Mucosa of descending colon (tissue), 3 donors: Measurements from ENCODE around the gene SPOCK1. TPM values are rescaled to one million over a fixed set of nuclear protein-coding genes. Genes with fewer than 3 reads are reported as not detected.

Experiments
- ATAC-seq: fragments of 200-7000 bp; cut with Tn5 transposase; one replicate; pipeline ENCODE4 v1.9.1; 2020; ENCODE audit warnings: mild to moderate bottlenecking, moderate library complexity
- DNase-seq, 3 donors: peaks; one replicate each; pipeline ENCODE4 v3.0.0-alpha.2; 2020
- H3K36me3 ChIP-seq: fragments of 200-600 bp; one replicate; pipeline ENCODE4 v1.8.0; 2021; ENCODE audit warnings: low read depth, mild to moderate bottlenecking
- H3K4me1 ChIP-seq: fragments of 200-600 bp; one replicate; pipeline ENCODE4 v1.8.0; 2021; ENCODE audit warnings: low read depth, mild to moderate bottlenecking
- H3K4me3 ChIP-seq: fragments of 200-600 bp; one replicate; pipeline ENCODE4 v1.8.0; 2021; ENCODE audit warnings: mild to moderate bottlenecking
- H3K9me3 ChIP-seq: fragments of 200-600 bp; one replicate; pipeline ENCODE4 v1.8.0; 2021; ENCODE audit warnings: mild to moderate bottlenecking
- intact Hi-C, 2 donors: fragments of 100-400 bp; cut with DNase I in 1 of 2; cut with micrococcal nuclease in 1 of 2; formaldehyde crosslinking; loops; one replicate each; pipeline versions ENCODE4 v1.11.0 to v1.11.1; 2022; cut with DNase I, micrococcal nuclease
- total RNA-seq, 3 donors: library from RNA; stranded (reverse); fragmentation: NEBNext Ultra II Directional in 2 of 3; extraction: Animal tissue kit (Norgen Biotek cat#: 25700) in 2 of 3; gene quantifications; one replicate each; pipeline versions ENCODE4 v1.2.1 to v1.2.4, GENCODE V29; 2021 to 2023
- TF ChIP-seq, protein P1 (sequence below): fragments of 200-600 bp; IDR thresholded peaks from one replicate; pipeline ENCODE4 v1.8.0; 2022; ENCODE audit warnings: antibody characterized with exemption, mild to moderate bottlenecking
- donor health status: DM: no; HTN: no; CAD: no; lungs with moderate emphysema.
- donor health status: DM: no; HTN: no; CAD: no.
- donor health status: DM: no; HTN: yes; CAD: no.

The SPOCK1 gene
- total RNA-seq, 3 donors from 2014 or later = 1.8 to 55.5 (median 7.9) TPM

DNA sequence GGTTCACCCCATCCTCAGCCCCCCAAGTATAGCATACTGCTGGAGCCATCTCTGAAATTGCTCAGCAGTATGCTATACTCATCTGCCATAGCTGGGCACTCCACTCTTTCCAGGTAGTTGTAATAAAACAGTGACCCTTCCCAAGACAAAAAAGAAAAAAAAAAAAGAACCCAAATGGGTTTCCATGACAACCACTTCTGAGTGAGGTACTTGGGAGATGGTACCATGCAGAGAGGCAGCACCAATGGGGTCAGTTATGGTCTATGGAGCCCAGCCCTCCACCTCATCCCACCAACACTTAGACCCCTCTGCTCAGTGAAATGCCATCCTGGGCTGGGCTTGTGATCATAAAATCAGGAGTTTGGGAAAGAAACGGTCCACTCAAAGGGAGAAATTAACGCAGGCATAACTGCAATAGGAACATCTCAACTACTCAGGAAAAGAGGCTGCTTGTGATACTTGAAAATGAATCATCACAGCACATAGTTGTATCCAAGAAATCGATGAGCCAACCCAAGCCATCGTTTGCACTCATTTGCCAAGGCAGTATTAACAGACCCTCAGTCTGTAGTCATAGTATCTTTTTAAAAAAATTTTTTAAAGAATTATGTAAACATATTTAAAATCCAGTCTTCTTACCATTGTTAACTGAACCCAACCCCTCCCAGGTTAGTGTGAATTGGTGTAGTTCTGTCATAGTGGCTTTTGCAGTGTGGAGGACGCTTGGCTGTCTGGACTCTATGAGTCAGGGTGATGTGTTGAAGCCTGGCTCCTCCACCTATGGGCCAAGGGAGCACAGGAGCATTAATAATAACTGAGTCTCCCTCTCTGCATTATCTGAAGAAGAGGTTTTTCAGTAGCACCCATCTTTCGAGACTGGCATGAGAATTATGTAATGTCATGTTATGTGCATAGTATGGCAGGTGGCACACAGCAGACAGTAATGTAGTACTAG lies 402.7 kb downstream of the SPOCK1 start:
- TF ChIP-seq, protein P1, sequence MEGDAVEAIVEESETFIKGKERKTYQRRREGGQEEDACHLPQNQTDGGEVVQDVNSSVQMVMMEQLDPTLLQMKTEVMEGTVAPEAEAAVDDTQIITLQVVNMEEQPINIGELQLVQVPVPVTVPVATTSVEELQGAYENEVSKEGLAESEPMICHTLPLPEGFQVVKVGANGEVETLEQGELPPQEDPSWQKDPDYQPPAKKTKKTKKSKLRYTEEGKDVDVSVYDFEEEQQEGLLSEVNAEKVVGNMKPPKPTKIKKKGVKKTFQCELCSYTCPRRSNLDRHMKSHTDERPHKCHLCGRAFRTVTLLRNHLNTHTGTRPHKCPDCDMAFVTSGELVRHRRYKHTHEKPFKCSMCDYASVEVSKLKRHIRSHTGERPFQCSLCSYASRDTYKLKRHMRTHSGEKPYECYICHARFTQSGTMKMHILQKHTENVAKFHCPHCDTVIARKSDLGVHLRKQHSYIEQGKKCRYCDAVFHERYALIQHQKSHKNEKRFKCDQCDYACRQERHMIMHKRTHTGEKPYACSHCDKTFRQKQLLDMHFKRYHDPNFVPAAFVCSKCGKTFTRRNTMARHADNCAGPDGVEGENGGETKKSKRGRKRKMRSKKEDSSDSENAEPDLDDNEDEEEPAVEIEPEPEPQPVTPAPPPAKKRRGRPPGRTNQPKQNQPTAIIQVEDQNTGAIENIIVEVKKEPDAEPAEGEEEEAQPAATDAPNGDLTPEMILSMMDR = no peak
- ATAC-seq (no peak), DNase-seq (no peak)
- Histone ChIP-seq H3K36me3 (no peaks in the 10 kb centered on the region), H3K4me3 (no peak overlapping the region), H3K4me1 (no peaks in the 10 kb centered on the region), H3K9me3 (no peaks in the 10 kb centered on the region)
- intact Hi-C loops = no loop called here

GRCh38 chr5:137095597-137095996 lies 403.5 kb downstream of the SPOCK1 start:
- no peaks in the 10 kb centered on the region for H3K36me3 ChIP-seq
- H3K9me3 ChIP-seq = no peaks in the 10 kb centered on the region
- H3K4me3 ChIP-seq = no peak overlapping the region
- no peaks in the 10 kb centered on the region for H3K4me1 ChIP-seq
- intact Hi-C loops = no loop called here
- no peak for DNase-seq
- TF ChIP-seq, protein P1 = no peak
- ATAC-seq = no peak

GRCh38 chr5:137092831-137093230 lies 406.3 kb downstream of the SPOCK1 start:
- DNase-seq (no peak), ATAC-seq (no peak)
- TF ChIP-seq, protein P1 = no peak
- Histone ChIP-seq H3K4me1 (no peaks in the 10 kb centered on the region), H3K4me3 (no peak overlapping the region), H3K36me3 (no peaks in the 10 kb centered on the region), H3K9me3 (no peaks in the 10 kb centered on the region)
- intact Hi-C loops = no loop called here

DNA sequence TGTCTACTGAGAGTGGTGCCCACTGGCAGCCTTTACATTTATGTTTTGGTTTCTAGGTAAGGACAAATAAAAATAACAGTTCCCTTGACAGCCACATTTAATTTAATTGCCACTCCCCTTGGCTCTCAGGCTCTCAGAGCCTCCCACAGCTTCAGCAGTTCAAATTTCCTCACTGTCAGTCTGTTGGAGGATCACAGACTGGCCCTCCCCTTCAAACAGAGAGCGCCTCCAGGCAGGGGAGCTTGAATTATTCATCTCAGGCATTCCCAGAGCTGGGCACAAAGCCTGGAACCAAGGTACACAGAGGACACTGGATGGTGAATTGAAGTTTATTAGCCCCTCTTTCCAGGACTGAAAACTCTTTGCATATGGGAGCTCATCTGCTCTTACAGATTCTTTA lies 407.7 kb downstream of the SPOCK1 start:
- Histone ChIP-seq H3K9me3 (no peaks in the 10 kb centered on the region), H3K36me3 (no peaks in the 10 kb centered on the region)

GRCh38 chr5:137090721-137091120 lies 408.4 kb downstream of the SPOCK1 start:
- no peak overlapping the region for H3K4me3 ChIP-seq
- TF ChIP-seq, protein P1 = no peak
- intact Hi-C loops = no loop called here
- no peak for ATAC-seq
- H3K9me3 ChIP-seq = no peaks in the 10 kb centered on the region
- no peaks in the 10 kb centered on the region for H3K36me3 ChIP-seq
- H3K4me1 ChIP-seq = no peaks in the 10 kb centered on the region
- DNase-seq = no peak

More for the DNA sequence above, 407.7 kb downstream of the SPOCK1 start:
- no peak for ATAC-seq
- intact Hi-C loops = no loop called here
- Histone ChIP-seq H3K4me1 (no peaks in the 10 kb centered on the region), H3K4me3 (no peak overlapping the region)
- TF ChIP-seq, protein P1 = no peak
- DNase-seq = no peak
